GM12891 (cell line): ENCODE data around the gene NEU4.
A peak's percentile ranks its signal among the peaks of the same experiment; 100 is the strongest.

Source experiments
- PAX5 ChIP-seq: IDR thresholded peaks from 2 replicates; pipeline ENCODE4 v1.6.1; 2011; ENCODE audit warnings: low read length, moderate library complexity, mild to moderate bottlenecking; ENCODE audit not compliant: insufficient read depth, severe bottlenecking
- POLR2AphosphoS5 ChIP-seq: IDR thresholded peaks from 2 replicates; pipeline ENCODE4 v1.6.1; 2011; ENCODE audit warnings: low read depth, low read length, control low read depth
- TAF1 ChIP-seq: IDR thresholded peaks from 2 replicates; pipeline ENCODE4 v1.6.1; 2011; ENCODE audit warnings: low read depth, low read length, control low read depth

DNA sequence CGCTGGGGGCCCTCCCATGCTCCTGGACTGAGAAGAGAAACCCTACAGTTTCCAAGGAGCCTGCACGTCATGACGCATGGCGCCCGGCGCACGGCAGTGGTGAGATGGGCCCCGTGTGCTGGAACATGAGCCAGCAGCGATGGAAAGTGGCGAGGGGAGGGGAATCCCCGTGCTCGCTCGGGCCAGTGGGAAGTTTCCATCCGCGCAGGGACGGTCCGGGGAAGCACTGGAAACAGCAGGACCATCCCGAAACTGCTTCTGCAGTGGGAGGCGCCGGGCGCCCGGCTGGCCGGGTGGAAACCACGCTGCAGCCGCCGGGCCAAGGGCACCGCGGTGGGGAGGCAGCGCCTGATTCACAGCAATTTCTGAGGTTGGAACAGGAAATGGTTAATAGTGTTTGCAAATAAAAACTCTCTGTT lies 54.6 kb downstream of the NEU4 start:
- TF ChIP-seq POLR2AphosphoS5 (no peak), TAF1 (0 out of 2 replicates have a peak, but pooled peaks have one; percentile 38), PAX5 (no peak)
